IPS-11a (cell line): ENCODE results near the gene TM9SF1.

ENCODE experiments used
- H3K4me3 ChIP-seq: one replicate; pipeline ENCODE4 v1.5.1; 2013; ENCODE audit warnings: low read depth, low read length, control low read depth

The TM9SF1 gene

DNA sequence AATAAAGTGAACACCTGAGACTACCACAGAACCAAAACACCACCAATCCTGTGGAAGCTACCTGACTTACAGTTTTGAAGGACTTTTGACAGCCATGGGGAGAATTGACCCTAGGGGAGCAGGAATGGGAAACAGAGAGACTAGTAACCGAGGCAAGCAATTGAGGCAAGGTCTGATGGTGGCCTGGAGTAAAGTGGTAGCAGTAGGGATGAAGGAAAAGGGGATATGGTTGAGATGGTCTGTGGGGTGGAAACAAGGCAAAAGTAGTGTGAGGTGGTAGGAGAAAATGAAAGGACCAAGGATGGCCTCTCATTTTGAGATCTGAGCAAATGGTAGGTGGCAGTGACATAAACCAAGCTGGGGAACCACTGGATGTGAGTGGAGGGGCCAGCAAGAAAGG is 38.4 kb downstream of the TM9SF1 start:
- H3K4me3 ChIP-seq: no peak overlapping the region

DNA sequence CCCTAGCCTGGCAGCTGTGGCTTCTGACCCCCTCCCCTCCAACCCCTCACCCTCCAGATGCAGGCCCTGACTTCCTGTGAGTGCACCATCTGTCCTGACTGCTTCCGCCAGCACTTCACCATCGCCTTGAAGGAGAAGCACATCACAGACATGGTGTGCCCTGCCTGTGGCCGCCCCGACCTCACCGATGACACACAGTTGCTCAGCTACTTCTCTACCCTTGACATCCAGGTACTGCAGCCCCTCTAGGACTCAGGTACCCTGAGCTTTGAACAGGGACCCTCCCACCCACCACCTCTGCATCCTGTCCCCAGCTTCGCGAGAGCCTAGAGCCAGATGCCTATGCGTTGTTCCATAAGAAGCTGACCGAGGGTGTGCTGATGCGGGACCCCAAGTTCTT is 40.1 kb downstream of the TM9SF1 start:
- H3K4me3 ChIP-seq: no peak overlapping the region

DNA sequence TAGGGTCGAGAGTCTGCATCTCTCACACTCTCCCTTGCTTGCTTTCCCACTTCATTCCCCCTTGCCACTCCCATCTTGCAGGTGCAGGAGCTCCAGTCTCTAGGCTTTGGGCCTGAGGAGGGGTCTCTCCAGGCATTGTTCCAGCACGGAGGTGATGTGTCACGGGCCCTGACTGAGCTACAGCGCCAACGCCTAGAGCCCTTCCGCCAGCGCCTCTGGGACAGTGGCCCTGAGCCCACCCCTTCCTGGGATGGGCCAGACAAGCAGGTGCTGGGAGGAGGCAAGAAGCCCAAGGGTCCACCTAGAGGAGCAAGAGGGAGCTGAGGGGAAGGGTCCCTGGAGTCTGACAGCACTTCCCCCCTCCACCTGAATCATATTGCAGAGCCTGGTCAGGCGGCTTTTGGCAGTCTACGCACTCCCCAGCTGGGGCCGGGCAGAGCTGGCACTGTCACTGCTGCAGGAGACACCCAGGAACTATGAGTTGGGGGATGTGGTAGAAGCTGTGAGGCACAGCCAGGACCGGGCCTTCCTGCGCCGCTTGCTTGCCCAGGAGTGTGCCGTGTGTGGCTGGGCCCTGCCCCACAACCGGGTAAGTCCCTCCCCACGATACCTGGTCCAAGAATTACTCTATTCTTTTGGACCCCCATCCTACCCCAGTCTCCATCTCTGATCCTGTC is 43.7 kb downstream of the TM9SF1 start:
- H3K4me3 ChIP-seq: no peak overlapping the region

DNA sequence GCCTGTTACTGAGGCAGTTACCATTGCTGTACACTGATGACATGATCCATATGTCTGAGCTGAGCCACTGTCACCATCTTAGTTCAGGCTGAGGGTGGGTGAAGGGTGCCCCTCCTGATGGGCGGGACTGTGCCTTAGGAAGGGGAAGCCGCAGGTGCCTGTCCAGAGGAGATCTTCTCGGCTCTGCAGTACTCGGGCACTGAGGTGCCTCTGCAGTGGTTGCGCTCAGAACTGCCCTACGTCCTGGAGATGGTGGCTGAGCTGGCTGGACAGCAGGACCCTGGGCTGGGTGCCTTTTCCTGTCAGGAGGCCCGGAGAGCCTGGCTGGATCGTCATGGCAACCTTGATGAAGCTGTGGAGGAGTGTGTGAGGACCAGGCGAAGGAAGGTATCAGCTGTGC is 44.2 kb downstream of the TM9SF1 start:
- no peak overlapping the region for H3K4me3 ChIP-seq

DNA sequence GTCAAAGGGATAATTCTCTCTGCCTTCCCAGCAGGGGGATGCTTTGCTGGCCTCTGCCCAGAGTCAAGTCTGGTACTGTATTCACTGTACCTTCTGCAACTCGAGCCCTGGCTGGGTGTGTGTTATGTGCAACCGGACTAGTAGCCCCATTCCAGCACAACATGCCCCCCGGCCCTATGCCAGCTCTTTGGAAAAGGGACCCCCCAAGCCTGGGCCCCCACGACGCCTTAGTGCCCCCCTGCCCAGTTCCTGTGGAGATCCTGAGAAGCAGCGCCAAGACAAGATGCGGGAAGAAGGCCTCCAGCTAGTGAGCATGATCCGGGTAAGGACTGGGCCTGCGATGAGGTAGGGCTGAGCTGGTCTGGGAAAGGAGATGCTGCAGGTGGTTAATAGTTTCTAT is 44.7 kb downstream of the TM9SF1 start:
- no peak overlapping the region for H3K4me3 ChIP-seq

DNA sequence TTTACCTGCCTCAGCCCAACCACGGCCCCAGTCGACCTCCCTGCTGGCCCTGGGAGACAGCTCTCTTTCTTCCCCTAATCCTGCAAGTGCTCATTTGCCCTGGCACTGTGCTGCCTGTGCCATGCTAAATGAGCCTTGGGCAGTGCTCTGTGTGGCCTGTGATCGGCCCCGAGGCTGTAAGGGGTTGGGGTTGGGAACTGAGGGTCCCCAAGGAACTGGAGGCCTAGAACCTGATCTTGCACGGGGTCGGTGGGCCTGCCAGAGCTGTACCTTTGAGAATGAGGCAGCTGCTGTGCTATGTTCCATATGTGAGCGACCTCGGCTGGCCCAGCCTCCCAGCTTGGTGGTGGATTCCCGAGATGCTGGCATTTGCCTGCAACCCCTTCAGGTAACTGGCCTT is 45.2 kb downstream of the TM9SF1 start:
- H3K4me3 ChIP-seq: no peak overlapping the region

DNA sequence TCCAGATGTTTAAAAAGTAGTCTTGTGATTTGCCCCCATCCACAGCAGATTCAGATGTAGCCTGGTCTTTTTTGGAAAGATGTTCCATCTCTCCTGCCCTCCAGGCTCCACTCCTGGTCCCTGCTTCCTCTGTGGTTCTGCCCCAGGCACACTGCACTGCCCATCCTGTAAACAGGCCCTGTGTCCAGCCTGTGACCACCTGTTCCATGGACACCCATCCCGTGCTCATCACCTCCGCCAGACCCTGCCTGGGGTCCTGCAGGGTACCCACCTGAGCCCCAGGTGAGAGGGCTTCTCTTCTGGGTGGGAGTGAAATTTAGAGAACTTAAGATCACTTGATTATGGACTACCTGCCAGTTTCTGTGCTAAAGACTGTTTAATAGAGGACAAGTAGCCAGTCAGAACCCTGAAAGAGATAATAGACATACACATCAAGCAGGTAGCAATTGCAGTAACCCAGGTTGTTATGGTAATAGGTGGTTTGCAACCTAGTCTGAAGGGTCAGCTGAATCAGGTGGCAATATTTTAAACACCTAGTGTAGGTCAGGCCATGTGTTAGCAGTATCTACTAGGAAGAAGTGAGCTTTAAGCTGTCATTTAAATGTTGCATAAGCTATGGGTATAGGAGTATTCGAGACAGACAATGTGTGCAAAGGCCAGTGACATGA is 45.8 kb downstream of the TM9SF1 start:
- H3K4me3 ChIP-seq: no peak overlapping the region

DNA sequence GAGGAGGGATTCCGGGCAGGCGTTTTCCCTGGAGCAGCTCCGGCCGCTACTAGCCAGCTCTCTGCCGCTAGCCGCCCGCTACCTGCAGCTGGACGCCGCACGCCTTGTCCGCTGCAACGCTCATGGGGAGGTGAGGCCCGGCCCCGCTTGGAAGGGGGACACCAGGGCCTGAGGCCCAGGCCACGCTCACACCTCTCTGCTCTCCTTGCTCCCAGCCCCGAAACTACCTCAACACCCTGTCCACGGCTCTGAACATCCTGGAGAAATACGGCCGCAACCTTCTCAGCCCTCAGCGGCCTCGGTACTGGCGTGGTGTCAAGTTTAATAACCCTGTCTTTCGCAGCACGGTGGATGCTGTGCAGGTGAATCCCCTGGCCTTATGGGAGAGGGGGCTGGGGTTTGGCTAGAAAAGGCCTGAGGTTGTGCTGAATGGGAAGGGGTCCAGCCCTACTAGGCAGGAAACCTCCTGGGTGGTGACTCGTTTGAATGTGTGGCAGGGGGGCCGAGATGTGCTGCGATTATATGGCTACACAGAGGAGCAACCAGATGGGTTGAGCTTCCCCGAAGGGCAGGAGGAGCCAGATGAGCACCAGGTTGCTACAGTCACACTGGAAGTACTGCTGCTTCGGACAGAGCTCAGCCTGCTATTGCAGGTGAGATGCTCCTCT is 47.3 kb downstream of the TM9SF1 start:
- peak overlapping the region; percentile 94 for H3K4me3 ChIP-seq

DNA sequence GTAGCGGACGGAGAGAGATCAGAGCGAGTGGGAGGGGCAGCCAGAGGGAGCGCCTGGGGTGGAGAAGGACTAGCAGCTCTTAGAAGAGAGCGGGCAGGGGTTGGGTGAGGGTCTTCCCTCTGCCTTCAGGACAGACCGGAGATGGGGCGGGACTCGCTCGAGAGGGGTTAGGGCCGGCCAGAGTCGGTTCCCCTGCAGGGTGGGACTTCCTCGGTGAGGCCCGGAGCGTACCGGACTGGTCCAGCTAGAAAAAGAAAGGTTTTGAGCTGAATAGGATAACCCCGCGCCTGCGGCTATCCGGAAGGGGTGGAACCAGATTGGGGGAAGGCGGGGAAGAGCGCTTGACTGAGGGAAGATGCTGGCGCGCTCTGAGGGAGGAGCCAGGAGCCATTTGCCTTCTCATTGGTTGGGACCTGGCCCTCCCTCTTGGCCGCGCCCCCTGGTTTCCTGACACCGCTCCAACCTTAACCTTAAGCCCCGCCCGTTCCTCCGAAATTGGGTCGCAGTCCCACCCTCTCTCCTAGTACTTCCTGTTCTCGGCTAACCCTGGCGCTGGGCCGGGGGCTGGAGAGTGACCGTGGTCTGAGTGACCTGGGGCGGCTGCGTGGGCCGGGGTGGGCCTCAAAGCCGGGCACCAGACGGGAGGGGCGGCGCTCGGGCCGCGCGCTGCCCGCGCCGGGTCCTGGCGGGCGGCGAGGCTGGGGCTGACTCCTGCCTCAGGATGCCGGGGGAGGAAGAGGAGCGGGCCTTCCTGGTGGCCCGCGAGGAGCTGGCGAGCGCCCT is 48.1 kb downstream of the TM9SF1 start, which contains the start of gene RNF31:
RNF31 (plus strand) TSS at position 521 of the 783 bp plus-strand sequence; CDS start at position 722, 201 bp downstream.
- H3K4me3 ChIP-seq: peak within 1 kb of the TSS; percentile 94

DNA sequence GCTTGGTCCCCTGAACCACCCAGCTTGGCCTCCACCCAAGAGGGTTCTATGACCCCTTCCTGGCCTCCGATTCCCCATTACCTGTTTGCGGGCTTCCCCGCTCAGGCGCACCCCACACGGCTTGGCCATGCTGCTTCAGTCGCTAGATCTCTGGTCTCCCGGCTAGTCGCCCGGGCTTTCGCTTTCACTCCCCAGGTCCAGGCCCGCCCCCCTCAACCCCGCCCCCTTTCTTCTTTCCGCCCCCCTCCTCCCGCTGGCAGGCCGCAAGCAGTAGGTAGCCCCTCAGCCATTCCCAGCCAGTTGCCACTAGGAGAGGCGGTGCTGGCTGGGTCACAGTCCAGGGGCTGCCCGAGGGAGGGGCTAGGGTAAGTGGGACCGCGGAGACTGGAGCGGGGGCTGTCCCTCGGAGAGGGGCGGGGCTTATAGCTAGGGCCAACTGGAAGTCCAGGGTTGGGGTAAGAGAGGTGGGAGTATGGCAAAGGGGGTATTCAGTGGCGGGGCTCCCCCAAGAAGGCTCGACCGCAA is 48.7 kb downstream of the TM9SF1 start, which contains the start of gene PSME2:
PSME2 (minus strand) TSS at position 158 of the 525 bp plus-strand sequence; CDS start at position 129, 29 bp downstream.
- H3K4me3 ChIP-seq: peak within 1 kb of the TSS; percentile 94

DNA sequence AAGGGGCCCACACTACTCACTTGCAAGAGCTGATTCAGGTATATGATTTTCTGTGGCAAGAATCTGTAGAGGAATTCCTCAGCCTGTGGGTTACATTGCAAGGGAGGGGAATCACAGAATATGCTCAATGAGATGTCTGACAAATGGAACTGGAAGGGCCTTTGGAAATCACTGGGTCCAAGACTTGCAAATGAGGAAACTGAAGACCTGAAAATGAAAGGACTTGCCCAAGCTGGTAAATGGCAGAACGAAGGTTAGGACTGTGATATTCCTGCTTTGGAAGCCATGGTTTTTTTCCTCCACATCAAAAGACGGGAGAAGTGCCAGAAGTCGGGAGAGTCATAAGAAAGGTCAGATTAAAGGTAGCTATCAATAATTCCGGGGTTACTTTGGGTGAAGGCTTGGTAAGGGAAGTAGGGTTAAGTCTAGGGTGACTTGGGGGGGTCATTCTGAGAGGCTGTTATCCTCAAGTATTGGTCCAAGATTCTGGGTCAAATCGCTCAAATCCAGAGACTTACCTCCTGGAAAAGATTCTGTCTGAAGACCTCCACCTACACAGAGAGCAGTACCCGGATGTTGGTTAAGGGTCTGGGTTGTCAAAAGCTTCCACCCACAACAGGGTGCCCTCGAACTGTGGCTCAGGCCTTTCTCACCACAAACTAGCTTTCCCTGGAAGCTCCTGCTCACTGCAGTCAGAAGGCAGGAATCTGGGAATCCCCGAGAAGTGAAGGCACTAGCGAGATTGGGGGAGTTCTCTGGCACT is 49.4 kb downstream of the TM9SF1 start:
- H3K4me3 ChIP-seq: peak overlapping the region; percentile 82

DNA sequence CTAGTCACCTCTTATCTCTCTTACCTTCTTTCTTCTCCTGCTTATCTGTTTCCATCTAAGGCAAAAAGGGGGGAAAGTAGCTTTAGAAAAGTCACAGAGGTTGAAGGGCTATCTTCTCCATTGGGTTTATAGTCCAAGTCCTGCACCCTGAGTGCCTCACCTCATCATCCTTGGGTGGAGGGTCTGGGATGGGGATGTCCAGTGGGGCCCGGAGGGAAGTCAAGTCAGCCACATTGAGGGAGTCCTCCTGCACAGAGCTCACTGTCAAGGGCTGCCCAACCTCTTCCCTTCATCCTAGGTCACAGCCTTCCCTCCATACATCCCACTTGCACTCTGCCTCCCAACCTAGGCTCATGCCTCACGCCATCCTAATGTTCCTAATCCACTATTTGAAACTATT is 50.0 kb downstream of the TM9SF1 start:
- no peak overlapping the region for H3K4me3 ChIP-seq

DNA sequence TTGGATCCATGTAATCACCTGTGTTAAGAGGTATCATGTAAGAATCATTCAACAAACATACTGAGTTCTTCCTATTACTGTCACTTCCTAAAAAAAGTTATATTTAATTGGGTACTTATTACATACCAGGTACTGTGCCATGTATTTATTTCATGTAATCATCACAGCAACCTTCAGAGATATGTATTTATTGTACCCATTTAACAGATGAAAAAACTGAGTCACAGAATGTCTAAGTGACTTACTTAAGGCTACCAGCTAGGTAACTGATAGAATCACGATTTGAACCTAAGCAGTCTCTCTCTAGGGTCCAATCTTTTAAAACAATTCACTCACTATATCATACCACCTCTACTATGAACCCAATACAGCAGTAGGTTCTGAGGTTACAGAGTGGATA is 50.8 kb downstream of the TM9SF1 start:
- no peak overlapping the region for H3K4me3 ChIP-seq

DNA sequence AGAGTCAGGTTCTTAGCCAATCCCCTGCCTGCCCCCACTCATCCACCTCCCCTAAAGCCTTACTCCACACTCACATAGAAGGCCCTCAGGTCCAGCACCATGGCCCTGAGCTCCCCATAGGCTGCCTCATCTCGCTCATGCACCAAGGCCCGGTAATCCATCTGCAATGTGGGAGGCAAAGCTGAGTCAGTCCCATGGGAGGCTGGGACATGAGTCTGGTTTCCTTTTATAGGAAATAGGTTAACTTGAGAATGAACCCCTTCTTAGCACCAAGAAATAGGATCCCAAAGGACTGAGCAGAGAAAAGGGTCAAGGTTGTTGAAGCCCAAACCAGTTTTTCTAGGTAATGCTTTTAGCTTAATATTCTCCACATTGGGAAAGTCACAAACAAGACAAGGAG is 51.7 kb downstream of the TM9SF1 start:
- no peak overlapping the region for H3K4me3 ChIP-seq

DNA sequence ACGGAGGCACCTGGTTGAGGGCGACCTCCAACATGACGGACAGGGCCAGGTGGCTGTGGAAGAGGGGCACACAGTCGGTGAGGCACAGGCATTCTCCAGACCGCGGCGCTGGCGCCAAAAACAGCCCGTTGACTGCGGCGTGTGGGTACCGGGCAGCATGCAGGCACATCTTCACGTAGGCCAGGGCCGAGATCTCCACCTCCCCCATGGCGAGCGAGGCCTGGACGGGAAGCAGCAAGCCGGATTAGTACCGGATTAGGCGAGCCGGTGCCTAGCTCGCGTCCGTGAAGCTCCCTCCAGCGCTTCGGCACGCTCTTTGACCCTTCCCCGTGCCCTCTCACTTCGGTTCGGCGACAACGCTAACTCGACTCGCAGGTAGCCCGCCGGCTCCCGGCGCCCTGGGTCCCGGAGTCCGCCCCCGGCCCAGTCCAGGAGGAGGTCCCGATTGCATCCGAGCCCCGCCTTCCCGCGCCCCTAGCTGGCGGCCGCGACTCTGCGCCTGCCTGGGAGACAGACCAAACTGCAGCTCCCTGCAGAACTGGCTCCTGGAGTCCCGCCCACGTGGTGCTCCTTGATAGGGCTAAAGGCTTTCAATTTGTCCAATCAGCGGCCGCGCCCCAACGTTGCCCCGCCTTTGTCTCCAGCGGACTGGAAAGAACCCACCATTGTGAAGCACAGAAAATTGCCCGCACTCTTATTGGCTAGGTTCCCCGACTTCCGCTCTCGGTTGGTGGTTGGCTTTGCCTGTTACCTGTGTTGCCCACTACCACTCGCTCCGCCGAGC is 54.0 kb downstream of the TM9SF1 start, which contains the start of gene EMC9:
EMC9 (minus strand) TSS at position 495 of the 784 bp plus-strand sequence; CDS start at position 208, 287 bp downstream.
- H3K4me3 ChIP-seq: peak within 1 kb of the TSS; percentile 99

DNA sequence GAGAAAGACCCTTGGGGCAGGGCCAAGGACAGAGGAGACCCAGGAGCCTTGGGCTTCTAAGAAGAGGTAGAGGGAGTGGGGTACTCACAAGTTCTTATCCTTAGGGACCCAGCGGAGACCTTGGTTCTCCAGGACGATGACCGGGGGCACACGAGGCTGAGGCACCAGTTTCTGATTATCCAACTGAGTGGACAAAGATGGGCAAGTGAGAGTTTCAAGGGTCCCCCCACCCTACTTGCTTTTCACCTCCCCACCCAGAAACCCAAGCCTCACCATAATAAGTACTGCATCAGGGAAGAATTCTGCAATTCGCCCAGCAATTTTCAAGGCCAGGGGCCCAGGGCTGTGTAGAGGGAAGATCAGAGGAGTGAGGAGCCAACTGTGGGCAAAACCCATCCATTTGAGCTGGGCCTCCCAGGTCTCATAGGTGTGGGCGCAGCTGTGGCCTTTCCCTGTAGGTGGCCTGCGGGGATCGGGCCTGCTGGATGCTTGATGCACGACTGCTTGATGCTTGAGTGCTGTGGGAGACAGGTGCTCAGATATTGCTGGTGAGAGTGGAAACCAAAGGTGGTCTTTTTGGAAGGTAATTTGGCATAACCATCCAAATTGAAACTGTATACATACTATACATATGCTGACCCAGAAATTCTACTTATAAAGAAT is 55.8 kb downstream of the TM9SF1 start:
- H3K4me3 ChIP-seq: no peak overlapping the region
